SK-N-SH (cell line): Measurements from ENCODE around the gene HSD11B2.

ENCODE experiments used
- FOXM1 ChIP-seq: IDR thresholded peaks from 2 replicates; pipeline ENCODE4 v1.4.0; 2012; ENCODE audit warnings: low read depth, mild to moderate bottlenecking
- POLR2AphosphoS5 ChIP-seq: IDR thresholded peaks from 2 replicates; pipeline ENCODE4 v1.6.1; 2012; ENCODE audit warnings: low read depth, low read length
- SMC3 ChIP-seq: IDR thresholded peaks from 2 replicates; pipeline ENCODE4 v1.6.1; 2012; ENCODE audit warnings: low read depth, low read length, improper control_type of control experiment
- TAF1 ChIP-seq: IDR thresholded peaks from 2 replicates; pipeline ENCODE4 v1.6.1; 2012; ENCODE audit warnings: low read depth, mild to moderate bottlenecking, low read length, moderate library complexity, borderline replicate concordance
- ZBTB33 ChIP-seq: IDR thresholded peaks from 2 replicates; pipeline ENCODE4 v1.4.0; 2012; ENCODE audit warnings: low read depth, borderline replicate concordance
- TF ChIP-seq, protein P1 (sequence below): fragments of 200-600 bp; sonication (generic); IDR thresholded peaks from 2 replicates; pipeline ENCODE4 v1.6.1; 2017; ENCODE audit warnings: antibody characterized with exemption, mild to moderate bottlenecking, moderate library complexity

DNA sequence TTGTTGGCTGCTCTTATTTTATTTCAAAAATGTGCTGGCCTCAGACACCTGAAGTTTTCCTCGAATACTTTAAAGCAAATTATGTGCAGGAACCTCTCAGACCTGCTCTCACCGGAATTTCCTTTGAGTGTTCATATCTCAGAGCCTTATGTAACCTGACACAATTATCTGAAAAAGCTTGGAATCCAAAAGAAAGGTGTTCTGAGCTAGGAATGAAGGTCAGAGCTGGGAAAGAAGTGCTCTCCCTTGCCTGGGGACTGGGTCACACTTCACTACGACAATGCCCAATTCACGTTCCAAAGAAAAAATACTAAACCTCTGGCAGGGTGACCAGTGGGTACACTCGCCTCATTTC, 6.7 kb upstream of the HSD11B2 start:
- TF ChIP-seq ZBTB33 (no peak), TAF1 (no peak), FOXM1 (no peak), SMC3 (no peak), POLR2AphosphoS5 (no peak)
- TF ChIP-seq, protein P1, sequence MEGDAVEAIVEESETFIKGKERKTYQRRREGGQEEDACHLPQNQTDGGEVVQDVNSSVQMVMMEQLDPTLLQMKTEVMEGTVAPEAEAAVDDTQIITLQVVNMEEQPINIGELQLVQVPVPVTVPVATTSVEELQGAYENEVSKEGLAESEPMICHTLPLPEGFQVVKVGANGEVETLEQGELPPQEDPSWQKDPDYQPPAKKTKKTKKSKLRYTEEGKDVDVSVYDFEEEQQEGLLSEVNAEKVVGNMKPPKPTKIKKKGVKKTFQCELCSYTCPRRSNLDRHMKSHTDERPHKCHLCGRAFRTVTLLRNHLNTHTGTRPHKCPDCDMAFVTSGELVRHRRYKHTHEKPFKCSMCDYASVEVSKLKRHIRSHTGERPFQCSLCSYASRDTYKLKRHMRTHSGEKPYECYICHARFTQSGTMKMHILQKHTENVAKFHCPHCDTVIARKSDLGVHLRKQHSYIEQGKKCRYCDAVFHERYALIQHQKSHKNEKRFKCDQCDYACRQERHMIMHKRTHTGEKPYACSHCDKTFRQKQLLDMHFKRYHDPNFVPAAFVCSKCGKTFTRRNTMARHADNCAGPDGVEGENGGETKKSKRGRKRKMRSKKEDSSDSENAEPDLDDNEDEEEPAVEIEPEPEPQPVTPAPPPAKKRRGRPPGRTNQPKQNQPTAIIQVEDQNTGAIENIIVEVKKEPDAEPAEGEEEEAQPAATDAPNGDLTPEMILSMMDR: no peak
